Left renal pelvis (tissue), 4 donors: ENCODE measurements around the gene SIK3. TPM values are rescaled to one million over a fixed set of nuclear protein-coding genes. Genes with fewer than 3 reads are reported as not detected.

Experiments used
- DNase-seq, 4 donors: peaks; one replicate each; pipeline ENCODE4 v3.0.0-alpha.2; 2013; ENCODE audit warnings: low read depth in 4 of 4, low spot score in 3 of 4
- polyA plus RNA-seq, 4 donors: library from polyadenylated mRNA; unstranded; fragments of 120-200 nt; gene quantifications; one replicate each; pipeline ENCODE4 v1.2.1, GENCODE V29; 2013; ENCODE audit not compliant: insufficient read length in 4 of 4

The SIK3 gene
- polyA plus RNA-seq, 4 donors, result 23.0 to 44.9 (median 33.6) TPM

DNA sequence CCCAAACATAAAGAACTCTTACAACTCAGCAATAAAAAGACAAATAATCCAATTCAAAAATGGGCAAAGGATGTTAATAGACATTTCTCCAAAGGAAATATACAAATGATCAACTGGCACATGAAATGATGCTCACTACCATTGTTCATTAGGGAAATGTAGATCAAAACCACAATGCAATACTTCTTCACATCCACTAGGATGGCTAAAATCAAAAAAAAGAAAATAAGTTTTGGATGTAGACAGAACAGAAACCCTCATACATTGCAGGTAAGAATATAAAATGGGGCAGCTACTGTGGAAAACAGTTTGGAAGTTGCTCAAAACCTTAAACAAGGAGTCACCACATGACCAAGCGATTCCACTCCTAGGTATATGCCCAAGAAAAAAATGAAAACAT is 16.3 kb downstream of the SIK3 start:
- DNase-seq, result no peak

DNA sequence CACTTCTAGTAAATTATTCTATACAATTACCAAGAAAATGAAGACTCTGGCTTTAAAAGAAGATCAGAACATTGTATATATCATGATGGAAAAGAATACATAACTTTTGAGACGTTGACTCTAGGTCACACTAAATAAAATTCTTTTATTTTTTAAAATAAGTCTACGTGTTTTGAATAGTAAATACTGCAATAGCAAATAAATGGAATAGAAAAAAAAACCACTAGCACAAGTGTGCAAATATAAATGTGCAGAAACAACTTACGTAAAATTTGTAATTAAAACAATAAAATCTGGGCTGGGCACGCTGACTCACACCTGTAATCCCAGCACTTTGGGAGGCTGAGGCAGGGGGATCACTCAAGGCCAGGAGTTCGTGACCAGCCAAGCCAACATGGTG is 17.9 kb downstream of the SIK3 start:
- DNase-seq, result no peak

DNA sequence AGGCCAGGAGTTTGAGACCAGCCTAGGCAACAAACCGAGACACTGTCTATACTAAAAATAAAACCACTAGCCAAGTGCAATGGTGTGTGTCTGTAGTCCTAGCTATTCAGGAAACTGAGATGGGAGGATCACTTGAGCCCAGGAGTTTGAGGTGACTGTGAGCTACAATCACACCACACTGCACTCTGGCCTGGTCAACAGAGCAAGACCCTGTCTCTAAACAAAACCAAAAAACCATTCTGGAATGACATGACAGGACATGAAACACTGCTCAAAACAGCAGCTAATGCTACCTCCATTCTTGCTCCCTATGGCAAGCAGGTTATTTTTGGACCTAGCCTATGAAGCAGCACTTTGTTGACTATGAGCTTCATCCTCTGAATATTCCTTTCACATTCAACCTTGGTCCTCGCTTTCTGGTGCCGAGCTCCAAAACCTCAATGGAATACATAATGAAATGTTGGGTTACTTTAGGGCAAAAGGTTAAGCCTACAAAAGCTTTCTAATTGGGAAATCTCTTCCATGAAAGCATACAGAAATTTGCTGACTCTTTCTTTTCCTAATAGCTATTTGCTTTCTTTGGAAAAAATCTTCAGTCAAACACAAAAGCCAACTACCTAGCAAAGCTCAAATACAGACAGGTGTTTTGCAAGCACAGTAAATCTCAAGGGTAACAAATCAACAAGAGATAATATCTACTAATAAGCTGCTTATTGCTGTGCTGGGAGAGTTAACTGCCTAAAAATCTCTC is 21.1 kb downstream of the SIK3 start:
- DNase-seq, result no peak

DNA sequence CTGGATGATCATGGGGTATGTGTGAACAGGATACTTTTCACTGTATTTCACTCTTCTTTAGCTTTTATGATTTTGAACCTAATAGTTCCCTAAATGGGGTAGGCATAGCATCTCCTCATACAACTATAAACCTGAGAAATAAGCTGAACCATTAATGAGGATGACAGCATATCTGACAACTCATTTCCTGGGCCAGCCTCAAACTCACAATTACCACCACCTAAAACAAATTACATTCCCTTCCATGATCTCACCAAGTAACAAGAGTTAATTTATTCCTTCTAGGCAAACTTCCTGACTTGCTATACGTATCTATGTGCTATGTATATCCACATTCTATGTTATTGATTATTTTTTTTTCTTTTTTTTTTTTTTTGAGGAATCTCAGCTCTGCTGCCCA is 23.0 kb downstream of the SIK3 start:
- no peak for DNase-seq

DNA sequence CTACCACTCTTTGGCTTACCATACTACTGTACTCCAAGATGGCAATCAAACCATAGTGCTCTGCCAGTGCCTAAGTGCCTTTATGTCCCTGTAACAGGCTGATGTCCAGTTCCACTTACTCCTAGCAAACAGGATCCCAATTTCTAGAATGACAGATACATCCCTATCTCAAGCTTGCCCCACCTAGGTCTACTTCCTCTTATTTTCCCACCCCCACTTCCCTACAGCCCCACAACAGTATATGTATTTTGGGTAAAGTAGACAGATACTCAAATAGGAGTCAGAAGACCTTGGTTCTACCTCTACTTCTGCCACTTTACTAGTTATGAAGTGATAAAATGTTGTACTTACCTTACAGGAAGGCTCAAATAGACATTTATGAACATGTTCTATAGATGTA is 24.1 kb downstream of the SIK3 start:
- DNase-seq, result no peak

DNA sequence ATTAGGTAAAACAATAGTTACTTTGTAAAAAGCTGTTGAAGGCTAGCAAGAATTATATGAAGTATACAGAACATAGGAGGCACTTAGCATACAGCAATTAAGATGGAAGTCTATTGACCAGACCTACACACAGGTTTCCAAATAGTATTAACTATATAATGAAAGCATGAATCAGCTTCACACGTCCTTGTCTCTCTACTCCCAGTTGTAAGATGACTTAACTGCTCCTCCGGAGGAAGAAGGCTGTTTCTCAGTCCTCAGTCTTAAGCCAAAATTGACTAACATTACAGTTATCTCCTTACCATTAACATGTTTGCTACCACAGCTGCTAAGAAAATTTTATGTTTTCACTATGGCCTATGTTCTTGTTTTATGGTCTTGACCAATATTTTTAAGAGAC is 24.7 kb downstream of the SIK3 start:
- no peak for DNase-seq

DNA sequence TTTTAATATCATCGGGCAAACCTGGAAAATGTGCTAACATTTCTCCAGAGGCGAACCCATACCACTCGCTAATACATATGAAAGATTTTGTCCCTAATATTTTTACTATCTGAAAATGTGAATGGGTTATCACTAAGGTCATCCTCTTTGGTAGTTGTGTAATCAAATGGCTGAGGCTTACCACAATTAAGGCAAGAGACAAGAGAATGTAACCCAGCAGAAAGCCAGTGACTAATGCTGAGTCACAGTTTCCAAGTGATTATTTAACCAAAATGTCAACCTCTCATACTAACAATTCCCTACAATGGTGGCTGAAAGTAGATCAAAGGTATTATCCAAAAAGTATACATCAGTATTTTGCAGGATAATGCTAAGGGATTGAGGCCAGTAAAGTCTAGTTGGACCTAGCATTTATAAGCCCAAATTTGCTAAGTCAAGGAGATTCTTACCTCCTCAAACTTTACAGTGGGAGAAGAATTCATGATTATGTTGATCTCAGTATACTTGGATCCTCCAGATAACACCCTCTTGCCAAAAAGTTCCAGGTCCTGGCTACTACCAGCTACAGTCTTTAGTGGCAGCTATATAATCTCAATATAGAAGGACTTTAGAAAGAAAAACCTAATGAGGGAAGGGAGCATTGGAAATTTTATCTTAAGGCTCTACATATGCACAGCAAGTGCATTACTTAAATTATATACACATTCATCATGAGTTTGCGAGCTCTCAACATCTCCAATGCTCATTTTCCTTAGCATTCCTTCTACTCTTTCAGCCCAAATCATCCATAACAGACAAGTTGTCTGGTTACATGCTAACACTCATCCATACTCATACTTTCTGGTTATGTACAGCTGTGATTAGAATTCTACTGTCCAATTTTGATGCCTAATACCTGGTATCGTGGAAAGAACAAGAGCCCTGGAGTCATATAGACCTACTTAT is 25.4 kb downstream of the SIK3 start:
- no peak for DNase-seq

DNA sequence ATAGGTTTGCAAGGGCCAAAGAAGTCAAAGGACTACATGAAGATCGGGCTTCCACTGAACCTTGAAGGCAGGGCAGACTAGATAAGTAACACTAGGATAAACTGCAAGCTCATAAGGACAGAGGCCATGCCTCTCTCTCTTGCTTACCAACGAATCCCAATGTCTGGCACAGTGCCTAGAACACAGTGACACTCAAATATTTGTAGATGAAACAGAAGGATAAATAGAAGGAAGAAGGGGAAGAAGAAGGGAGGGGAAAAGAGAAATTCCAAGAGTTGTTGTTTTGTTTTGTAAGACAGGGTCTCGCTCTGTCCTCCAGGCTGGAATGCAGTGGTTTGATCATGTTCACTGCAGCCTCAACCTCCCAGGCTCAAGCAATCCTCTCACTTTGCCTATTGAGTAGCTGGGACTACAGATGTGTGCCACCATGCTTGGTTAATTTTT is 26.9 kb downstream of the SIK3 start:
- DNase-seq, result no peak

DNA sequence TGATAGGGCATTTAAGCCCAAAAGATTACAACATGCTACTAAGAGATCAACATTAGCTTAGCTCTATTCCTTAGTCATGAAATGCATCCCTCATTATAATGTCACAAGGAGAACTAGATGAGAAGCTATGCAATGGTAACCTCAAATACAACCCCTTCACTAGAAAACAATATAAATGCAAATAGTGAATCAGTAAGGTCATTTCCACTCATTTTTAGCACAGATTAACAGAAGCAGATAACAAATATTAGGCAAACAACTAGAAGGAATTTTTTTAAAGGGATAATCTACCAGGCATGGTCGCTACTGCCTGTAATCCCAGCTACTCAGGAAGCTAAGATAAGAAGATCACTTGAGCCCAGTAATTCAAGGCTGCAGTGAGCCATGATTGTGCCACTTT is 28.2 kb downstream of the SIK3 start:
- no peak for DNase-seq

DNA sequence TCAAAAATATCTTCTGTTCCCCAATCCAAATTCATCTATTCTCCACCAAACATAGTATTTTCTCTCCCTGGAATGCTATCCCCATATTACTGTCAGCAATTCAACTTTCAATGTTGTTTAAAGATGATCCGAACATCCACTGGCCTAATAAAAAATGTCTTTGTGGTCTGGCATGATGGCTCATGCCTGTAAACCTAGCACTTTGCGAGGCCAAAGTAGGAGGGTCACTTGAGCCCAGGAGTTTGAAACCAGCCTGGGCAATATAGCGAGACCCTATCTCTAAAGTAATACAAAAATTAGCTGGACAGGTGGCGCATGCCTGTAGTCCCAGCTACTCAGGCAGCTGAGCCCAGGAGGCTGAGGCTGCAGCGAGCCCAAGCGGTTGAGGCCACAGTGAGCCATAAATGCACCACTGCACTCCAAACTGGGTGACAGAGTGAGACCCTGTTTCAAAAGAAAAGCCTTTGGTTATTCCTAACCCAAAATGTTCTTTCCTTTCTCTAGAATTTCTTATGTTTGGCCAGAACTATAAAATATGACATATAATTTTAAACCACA is 29.8 kb downstream of the SIK3 start:
- DNase-seq, result no peak

DNA sequence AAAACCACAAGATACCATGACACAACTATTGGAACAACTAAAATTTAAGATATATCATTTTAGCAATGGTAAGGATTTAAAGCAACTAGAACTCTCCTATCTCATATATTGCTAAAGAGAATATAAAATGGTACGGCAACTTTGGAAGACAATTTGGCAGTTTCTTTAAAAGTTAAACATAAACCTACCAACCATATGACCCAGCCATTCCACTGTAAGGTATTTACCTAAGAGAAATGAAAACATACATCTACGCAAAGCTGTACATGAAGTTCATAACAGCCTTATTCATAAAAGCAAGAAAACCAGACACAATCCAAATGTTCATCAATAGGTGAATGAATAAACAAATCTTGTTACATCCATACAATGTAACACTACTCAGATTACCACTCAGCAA is 31.3 kb downstream of the SIK3 start:
- no peak for DNase-seq

DNA sequence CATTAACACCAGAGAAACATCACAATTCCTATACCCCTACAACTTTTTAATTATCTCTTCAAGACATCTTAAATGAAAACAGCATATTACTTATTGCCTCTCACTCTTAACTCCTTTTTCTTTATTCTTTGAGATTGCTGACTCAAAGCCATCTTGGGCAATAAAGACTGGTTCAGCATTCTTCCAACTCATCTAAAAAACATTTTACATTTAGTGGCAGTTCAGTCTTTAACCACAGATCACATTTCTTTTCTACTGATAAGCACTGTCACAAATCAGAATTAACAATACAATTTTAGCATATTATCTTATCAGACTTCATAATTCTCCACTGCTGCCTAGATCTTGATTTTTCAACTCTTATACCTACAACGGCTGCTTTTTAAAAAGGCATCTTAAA is 34.0 kb downstream of the SIK3 start:
- no peak for DNase-seq

DNA sequence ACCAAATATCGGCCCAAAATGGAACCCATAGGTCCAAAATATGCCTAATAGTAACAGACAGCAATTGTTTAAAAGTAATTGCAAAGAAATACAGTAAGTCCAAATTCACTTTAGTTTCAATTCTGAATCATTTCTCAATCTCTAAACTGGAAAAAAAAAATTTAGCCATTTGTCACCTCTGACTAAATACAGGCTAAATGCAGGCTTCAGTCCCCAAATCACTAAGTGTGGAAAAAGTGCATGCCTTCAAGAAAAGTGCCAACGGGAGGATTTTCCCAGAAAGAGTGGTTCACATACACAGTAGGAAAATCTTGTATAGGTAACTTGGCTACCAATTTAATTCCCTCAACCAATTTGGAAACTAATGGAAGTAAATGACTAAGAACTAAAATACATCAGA is 35.7 kb downstream of the SIK3 start:
- DNase-seq, result no peak

DNA sequence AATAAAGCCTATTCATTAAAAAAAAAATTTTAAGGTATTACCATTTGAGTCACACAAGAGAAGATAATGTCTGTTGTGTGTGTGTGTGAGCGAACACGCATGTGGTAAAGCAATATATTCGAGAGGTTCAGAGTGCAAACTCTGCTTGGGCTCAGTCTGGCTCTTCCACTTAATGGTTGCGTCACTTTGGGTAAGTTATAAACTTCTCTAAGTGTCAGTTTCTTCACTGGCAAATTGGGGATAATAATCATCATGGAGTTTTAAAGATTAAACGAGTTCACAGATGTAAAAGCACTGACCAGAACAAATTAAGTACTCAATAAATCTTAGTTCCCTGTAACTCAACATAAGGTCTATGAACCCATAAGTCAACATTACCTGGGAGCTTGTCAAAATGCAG is 37.0 kb downstream of the SIK3 start:
- DNase-seq, result no peak

DNA sequence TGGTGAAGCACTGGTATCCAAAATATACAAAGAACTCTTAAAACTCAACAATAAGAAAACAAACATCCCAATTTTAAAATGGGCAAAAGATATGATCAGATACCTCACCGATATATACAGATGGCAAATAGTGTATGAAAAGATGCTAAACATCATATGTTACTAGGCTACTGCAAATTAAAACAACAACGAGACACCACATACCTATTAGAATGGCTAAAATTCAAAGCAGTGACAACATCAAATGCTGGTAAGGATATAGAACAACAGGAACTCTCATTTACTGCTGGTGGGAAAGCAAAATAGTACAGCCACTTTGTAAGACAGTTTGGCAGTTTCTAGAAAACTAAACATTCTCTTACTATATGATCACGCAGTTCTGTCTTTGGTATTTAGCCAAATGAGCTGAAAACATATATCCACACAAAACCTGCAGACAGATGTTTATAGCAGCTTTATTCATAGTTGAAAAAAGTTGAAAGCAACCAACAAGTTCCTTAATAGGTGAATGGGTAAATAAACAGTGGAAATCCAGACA is 38.5 kb downstream of the SIK3 start:
- no peak for DNase-seq

DNA sequence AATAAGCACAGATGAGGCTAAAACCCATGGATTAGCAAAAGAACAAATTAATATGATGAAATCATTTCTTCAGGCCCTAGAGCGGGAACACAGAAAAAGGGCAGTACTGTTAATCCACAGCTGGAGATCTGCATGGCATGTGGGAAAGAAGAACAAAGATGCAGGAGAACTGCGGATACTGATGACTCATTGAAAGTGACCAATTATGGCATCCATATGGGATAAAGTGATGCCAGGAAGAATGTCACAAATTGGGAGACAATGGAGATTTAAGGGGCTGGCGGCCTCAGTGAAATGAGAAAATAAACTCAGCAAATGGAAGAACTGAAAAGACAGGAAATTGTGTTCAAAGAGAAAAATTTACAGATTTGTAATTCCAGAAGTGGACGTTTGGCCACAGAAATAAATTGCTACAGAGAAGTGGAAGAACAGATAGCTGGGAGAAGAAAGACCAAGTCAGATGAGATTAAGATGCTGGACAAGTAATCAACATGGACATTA is 39.4 kb downstream of the SIK3 start:
- no peak for DNase-seq

DNA sequence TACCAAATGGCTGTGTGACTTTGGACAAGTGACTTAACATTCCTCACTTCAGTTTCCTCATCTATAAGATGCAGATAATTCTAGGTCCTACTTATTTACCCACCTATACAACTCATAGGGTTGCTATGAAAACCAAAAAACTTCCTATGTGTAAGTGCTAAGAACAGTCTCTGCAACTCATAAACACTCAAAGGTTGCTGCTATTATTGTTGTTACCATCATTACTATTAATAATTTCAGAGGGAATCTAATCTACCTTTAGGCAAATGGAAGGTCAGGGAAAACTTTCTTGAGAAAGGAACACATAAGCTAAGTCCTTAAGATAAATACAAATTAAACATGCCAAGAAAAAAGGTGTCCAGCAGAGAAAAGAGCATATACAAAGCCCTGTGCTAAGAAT is 40.5 kb downstream of the SIK3 start:
- DNase-seq, result no peak

DNA sequence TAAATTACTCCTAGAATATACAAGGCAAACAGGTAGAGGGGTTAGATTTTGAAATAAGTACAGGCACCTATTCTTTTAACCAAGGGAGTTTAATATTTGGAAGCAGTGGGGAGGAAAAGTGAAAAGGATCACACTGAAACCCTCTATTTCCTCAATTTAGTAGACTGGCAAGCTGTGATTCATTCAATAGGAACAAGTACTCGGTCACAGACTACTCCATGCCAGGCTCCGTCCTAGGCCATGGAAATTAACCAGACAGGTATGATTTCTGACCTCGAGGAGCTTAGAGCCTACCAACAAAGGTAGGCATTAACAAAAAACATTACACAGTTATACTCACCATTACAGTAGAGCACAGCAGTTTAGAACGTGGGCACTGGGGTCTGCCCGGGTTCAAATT is 40.9 kb downstream of the SIK3 start:
- no peak for DNase-seq

DNA sequence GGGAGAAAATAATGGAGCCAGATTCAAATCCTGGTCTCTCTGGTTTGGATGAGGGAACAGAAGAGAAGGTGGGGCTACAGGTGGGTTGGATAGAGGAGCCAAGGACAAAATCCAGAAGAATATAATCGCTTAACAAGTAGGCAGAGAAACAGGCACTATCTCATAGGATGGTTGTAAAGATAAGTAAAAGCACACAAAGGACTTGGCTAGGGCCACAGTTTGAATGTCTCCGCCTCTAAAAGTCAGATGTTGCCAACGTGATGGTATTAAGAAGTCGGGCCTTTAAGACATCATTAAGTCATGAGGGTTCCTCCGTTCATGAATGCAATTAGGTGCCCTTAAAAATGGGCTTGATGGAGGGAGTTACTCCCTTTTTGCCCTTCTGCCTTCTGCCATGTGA is 42.8 kb downstream of the SIK3 start:
- DNase-seq, result no peak

DNA sequence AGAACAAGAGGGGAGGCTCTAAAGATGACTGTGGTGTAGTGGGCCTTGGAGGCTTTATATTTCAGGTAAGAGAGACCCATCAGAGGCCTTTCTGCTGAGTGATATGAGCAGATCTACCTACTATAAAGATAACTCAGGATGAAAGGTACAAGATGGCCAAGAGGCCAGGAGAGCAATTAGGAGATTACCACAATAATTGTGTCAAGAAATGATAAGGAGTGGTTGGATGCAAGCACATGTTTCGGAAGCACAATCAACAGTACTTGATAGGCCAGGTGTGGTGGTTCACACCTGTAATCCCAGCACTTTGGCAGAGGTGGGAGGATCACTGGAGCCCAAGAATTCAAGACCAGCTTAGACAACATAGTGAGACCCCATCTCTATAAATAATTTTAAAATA is 43.8 kb downstream of the SIK3 start:
- DNase-seq, result no peak
